AG09319 (cell line): ENCODE data around the gene LPIN1.

ENCODE experiments used
- DNase-seq: peaks from one replicate; pipeline ENCODE4 v3.0.0-alpha.2; 2010; ENCODE audit warnings: low read depth; ENCODE audit errors: extremely low read depth
- TF ChIP-seq, protein P1 (sequence below): IDR thresholded peaks from 2 replicates; pipeline ENCODE4 v1.5.1; 2011; ENCODE audit warnings: low read depth, mild to moderate bottlenecking, inconsistent platforms, low read length, moderate library complexity

LPIN1 gene

DNA sequence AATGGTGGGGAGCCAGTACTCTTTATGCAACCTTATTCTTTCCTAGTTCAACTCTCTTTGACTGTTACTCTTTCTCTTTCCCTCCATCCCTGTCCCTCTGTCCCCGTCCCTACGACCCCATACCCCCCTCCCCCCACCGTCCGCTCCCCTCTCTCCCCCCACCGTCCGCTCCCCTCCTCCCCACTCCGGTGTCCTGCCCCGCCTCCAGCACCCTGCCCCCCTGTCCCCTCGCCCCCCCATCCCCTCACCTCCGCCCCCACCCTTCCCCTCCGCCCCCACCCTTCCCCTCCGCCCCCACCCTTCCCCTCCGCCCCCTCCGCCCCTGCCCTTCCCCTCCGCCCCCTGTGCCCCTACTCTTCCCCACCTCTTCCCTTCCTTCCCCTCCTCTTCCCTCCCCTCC, 128.4 kb downstream of the LPIN1 start:
- TF ChIP-seq, protein P1, sequence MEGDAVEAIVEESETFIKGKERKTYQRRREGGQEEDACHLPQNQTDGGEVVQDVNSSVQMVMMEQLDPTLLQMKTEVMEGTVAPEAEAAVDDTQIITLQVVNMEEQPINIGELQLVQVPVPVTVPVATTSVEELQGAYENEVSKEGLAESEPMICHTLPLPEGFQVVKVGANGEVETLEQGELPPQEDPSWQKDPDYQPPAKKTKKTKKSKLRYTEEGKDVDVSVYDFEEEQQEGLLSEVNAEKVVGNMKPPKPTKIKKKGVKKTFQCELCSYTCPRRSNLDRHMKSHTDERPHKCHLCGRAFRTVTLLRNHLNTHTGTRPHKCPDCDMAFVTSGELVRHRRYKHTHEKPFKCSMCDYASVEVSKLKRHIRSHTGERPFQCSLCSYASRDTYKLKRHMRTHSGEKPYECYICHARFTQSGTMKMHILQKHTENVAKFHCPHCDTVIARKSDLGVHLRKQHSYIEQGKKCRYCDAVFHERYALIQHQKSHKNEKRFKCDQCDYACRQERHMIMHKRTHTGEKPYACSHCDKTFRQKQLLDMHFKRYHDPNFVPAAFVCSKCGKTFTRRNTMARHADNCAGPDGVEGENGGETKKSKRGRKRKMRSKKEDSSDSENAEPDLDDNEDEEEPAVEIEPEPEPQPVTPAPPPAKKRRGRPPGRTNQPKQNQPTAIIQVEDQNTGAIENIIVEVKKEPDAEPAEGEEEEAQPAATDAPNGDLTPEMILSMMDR = no peak

DNA sequence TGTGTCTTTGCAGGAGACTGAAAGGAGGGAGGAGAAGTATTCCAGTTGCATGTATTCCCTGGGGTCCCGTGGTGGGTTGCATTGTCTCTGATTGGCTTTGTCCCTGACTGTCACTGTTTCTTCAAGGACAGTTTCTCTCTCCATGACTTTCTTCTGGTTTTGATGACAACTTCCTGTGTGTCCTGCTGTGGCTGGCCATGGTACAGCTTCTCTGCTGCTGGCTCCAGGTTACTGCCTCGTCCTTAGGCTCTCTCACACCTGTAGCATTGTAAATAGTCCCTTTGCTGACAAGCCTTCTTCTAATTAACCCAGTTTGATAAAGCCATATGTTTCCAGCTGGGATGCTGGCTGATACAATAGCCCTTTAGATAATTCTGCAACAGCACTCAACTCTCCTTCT, 129.0 kb downstream of the LPIN1 start:
- DNase-seq = no peak
- TF ChIP-seq, protein P1 = no peak

More for the DNA sequence above, 128.4 kb downstream of the LPIN1 start:
- no peak for DNase-seq

DNA sequence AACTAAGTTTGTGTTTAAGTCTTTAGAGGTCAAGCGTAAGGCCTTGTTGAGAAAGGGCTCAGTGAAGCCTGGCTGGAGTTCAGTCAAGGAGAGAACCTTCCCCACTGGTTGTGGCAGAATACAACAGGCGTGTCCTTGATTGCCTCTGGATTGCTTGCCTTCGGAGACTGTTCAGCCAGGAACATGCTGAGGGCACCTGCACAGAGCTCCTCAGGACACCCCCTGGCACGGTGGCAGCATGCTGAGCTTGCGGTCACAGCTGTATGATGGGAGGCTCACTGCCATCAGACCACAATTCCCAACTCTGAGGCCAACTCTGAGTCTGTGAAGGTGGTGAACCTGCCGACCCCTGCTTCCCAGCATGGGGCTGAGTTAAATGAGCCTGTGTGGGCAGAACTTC, 130.0 kb downstream of the LPIN1 start:
- TF ChIP-seq, protein P1 = no peak
- no peak for DNase-seq

DNA sequence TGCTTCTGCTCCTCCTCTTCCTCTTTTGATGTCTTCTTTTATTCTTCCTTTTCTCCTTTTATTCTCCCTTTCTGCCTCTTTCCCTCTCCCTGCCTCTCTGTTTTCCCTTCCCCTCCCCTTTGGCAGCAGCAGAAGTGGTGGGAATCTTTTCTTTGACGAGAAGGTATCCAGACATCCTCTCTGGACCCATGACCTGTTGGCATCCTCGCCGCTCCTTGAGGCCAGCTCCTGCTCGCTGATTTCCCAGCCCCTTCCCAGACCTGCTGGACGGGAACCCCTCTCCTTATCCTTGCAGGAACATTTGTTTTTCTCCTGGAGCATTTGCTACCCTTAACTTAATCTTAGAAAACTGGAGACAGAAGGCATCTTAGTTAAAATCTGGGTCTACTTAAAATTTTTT, 130.5 kb downstream of the LPIN1 start:
- TF ChIP-seq, protein P1 = no peak
- no peak for DNase-seq
